HepG2 (cell line): ENCODE results near the gene CAPZB. TPM values are rescaled to one million over a fixed set of nuclear protein-coding genes. Genes with fewer than 3 reads are reported as not detected.

Experiments used
- ADNP ChIP-seq: sonication (generic); formaldehyde crosslinking; IDR thresholded peaks from 2 replicates; pipeline ENCODE4 v1.4.0; 2020; ENCODE audit warnings: missing genetic modification reagents
- CEBPB ChIP-seq: IDR thresholded peaks from 2 replicates; pipeline ENCODE4 v1.6.1; 2011; ENCODE audit warnings: low read depth, low read length, improper control_type of control experiment, borderline replicate concordance
- FOSL1 ChIP-seq: sonication (generic); formaldehyde crosslinking; IDR thresholded peaks from 2 replicates; pipeline ENCODE4 v1.9.0; 2021; ENCODE audit warnings: missing genetic modification reagents, borderline replicate concordance
- JUN ChIP-seq: sonication (generic); formaldehyde crosslinking; IDR thresholded peaks from 2 replicates; pipeline ENCODE4 v1.4.0; 2020; ENCODE audit warnings: mild to moderate bottlenecking, missing genetic modification reagents
- KDM4B ChIP-seq: sonication (generic); formaldehyde crosslinking; IDR thresholded peaks from 2 replicates; pipeline ENCODE4 v1.4.0; 2020; ENCODE audit warnings: missing genetic modification reagents
- MTA3 ChIP-seq: sonication (generic); formaldehyde crosslinking; IDR thresholded peaks from 2 replicates; pipeline ENCODE4 v1.4.0; 2020; ENCODE audit warnings: missing genetic modification reagents
- PREB ChIP-seq: sonication (generic); formaldehyde crosslinking; IDR thresholded peaks from 2 replicates; pipeline ENCODE4 v1.4.0; 2020; ENCODE audit warnings: missing genetic modification reagents
- PRMT3 ChIP-seq: sonication (generic); formaldehyde crosslinking; IDR thresholded peaks from 2 replicates; pipeline ENCODE4 v1.8.1; 2022; ENCODE audit warnings: low read depth, mild to moderate bottlenecking, moderate library complexity, missing genetic modification reagents, borderline replicate concordance
- REL ChIP-seq: sonication (generic); formaldehyde crosslinking; conservative IDR thresholded peaks from 2 replicates; pipeline ENCODE4 v1.8.0; 2022; ENCODE audit warnings: mild to moderate bottlenecking, missing genetic modification reagents, moderate library complexity
- STAT5B ChIP-seq: sonication (generic); formaldehyde crosslinking; IDR thresholded peaks from 2 replicates; pipeline ENCODE4 v1.4.0; 2020; ENCODE audit warnings: missing genetic modification reagents
- TAF1 ChIP-seq: sonication (generic); formaldehyde crosslinking; IDR thresholded peaks from 2 replicates; pipeline ENCODE4 v1.4.0; 2020; ENCODE audit warnings: missing genetic modification reagents
- U2AF2 ChIP-seq: fragments of 200-400 bp; formaldehyde crosslinking; IDR thresholded peaks from 2 replicates; pipeline ENCODE4 v1.6.1; 2017; ENCODE audit warnings: low read depth, mild to moderate bottlenecking, low read length
- ZNF432 ChIP-seq: sonication (generic); formaldehyde crosslinking; IDR thresholded peaks from 2 replicates; pipeline ENCODE4 v1.5.0; 2020; ENCODE audit warnings: missing genetic modification reagents, mild to moderate bottlenecking, borderline replicate concordance
- ZNF441 ChIP-seq: sonication (generic); formaldehyde crosslinking; IDR thresholded peaks from 2 replicates; pipeline ENCODE4 v1.7.0; 2021; ENCODE audit warnings: missing genetic modification reagents, borderline replicate concordance
- ZNF558 ChIP-seq: sonication (generic); formaldehyde crosslinking; IDR thresholded peaks from 2 replicates; pipeline ENCODE4 v1.9.0; 2022; ENCODE audit warnings: mild to moderate bottlenecking, missing genetic modification reagents, borderline replicate concordance
- ZNF740 ChIP-seq: sonication (generic); formaldehyde crosslinking; IDR thresholded peaks from 2 replicates; pipeline ENCODE4 v1.4.0; 2020; ENCODE audit warnings: missing genetic modification reagents
- ZSCAN25 ChIP-seq: sonication (generic); formaldehyde crosslinking; IDR thresholded peaks from 2 replicates; pipeline ENCODE4 v1.8.0; 2022; ENCODE audit warnings: mild to moderate bottlenecking, missing genetic modification reagents
- polyA plus RNA-seq, 8 experiments: library from polyadenylated mRNA; depleted of rRNA in 3 of 8; stranded (reverse) in 7 of 8; unstranded in 1 of 8; fragments of >200 nt; fragmentation: Illumina TruSeq in 4 of 8; extraction: Trizol in 4 of 8; gene quantifications; 2 replicates each; pipeline versions ENCODE4 v1.2.1 to v1.2.3, GENCODE V29; 2011 to 2016; ENCODE audit warnings: low read depth in 4 of 8, missing spikeins in 1 of 8, mixed read lengths in 1 of 8; ENCODE audit not compliant: insufficient read depth in 1 of 8
- total RNA-seq, 5 experiments: library from RNA; depleted of rRNA; stranded (reverse); fragments of >200 nt; fragmentation: Illumina TruSeq; extraction: Trizol; gene quantifications; 2 replicates each; pipeline ENCODE4 v1.2.3, GENCODE V29; 2016; ENCODE audit warnings: low read depth in 1 of 5
- TF ChIP-seq, protein P1 (sequence below): sonication (generic); formaldehyde crosslinking; IDR thresholded peaks from one replicate; pipeline ENCODE4 v1.5.1; 2020; ENCODE audit warnings: mild to moderate bottlenecking, missing genetic modification reagents; ENCODE audit errors: not compliant biosample characterization
- TF ChIP-seq, protein P2 (sequence below): sonication (generic); formaldehyde crosslinking; IDR thresholded peaks from 2 replicates; pipeline ENCODE4 v1.5.0; 2020; ENCODE audit warnings: missing genetic modification reagents, mild to moderate bottlenecking, borderline replicate concordance

CAPZB gene
- total and polyA plus RNA-seq, 2 of the 13 experiments (the other 11 are each of a cell fraction or from before 2014, with no cell fraction given), result 58.9 to 76.9 TPM

DNA sequence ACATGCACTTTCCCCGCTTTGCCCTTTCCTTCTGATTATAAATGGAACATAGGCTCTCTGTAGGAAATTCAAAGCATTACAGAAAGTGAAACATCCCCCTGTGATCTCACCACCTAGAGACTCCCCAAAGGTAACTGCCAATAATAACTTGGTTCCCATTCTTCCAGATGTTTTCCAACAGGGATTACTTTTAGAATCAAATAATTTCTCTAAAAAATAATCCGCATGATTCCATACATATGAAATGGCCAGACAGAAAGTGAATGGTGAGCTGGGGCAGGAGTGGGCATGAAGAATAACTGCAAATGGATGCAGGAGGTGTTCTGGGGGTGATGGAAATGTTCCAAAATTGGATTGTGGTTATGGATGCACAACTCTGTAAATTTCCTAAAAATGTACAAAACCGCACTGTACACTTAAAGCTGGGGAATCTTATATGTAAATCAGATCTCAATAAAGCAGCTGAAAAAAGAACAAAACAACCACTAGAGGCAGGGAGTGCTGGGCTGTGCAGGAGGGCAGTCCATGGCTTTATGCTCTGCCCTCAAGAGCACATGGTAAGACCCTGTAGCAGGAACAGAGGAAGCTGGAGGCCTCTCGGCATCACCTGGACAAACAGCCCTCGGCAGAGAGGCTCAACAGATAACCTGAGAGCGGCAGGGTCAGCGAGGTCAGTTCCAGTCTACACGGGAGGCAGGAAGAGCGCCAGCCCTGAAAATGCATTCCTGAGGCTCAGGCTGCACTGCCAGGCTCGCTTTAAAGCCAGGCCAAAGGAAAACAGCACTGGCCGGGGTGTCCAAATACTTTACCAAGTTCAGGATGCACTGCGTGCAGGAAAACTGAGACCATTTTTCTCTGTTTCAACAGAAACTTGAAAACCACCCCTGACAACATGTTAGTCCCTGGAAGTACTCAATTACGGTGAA is 39.7 kb downstream of the CAPZB start (continued):
- TF ChIP-seq, protein P1, sequence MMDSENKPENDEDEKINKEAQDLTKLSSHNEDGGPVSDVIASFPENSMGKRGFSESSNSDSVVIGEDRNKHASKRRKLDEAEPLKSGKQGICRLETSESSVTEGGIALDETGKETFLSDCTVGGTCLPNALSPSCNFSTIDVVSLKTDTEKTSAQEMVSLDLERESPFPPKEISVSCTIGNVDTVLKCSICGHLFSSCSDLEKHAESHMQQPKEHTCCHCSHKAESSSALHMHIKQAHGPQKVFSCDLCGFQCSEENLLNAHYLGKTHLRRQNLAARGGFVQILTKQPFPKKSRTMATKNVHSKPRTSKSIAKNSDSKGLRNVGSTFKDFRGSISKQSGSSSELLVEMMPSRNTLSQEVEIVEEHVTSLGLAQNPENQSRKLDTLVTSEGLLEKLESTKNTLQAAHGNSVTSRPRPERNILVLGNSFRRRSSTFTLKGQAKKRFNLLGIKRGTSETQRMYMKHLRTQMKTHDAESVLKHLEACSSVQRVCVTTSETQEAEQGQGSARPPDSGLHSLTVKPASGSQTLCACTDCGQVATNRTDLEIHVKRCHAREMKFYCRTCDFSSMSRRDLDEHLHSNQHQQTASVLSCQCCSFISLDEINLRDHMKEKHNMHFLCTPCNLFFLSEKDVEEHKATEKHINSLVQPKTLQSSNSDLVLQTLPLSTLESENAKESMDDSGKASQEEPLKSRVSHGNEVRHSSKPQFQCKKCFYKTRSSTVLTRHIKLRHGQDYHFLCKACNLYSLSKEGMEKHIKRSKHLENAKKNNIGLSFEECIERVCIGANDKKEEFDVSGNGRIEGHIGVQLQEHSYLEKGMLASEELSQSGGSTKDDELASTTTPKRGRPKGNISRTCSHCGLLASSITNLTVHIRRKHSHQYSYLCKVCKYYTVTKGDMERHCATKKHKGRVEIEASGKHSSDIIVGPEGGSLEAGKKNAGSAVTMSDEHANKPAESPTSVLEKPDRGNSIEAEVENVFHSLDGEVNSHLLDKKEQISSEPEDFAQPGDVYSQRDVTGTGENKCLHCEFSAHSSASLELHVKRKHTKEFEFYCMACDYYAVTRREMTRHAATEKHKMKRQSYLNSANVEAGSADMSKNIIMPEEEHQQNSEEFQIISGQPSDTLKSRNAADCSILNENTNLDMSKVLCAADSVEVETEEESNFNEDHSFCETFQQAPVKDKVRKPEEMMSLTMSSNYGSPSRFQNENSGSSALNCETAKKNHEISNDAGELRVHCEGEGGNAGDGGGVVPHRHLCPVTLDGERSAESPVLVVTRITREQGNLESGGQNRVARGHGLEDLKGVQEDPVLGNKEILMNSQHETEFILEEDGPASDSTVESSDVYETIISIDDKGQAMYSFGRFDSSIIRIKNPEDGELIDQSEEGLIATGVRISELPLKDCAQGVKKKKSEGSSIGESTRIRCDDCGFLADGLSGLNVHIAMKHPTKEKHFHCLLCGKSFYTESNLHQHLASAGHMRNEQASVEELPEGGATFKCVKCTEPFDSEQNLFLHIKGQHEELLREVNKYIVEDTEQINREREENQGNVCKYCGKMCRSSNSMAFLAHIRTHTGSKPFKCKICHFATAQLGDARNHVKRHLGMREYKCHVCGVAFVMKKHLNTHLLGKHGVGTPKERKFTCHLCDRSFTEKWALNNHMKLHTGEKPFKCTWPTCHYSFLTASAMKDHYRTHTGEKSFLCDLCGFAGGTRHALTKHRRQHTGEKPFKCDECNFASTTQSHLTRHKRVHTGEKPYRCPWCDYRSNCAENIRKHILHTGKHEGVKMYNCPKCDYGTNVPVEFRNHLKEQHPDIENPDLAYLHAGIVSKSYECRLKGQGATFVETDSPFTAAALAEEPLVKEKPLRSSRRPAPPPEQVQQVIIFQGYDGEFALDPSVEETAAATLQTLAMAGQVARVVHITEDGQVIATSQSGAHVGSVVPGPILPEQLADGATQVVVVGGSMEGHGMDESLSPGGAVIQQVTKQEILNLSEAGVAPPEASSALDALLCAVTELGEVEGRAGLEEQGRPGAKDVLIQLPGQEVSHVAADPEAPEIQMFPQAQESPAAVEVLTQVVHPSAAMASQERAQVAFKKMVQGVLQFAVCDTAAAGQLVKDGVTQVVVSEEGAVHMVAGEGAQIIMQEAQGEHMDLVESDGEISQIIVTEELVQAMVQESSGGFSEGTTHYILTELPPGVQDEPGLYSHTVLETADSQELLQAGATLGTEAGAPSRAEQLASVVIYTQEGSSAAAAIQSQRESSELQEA (CRISPR knock-in tag), result no peak
- peak; percentile 23; the same call in 1 of the 2 replicates for TF ChIP-seq ZSCAN25 (CRISPR knock-in tag)
- no peak for TF ChIP-seq ZNF740 (CRISPR knock-in tag)
- no peak for TF ChIP-seq ZNF558 (CRISPR knock-in tag)
- no peak for TF ChIP-seq ADNP
- no peak for TF ChIP-seq CEBPB
- TF ChIP-seq STAT5B, result no peak
- TF ChIP-seq KDM4B, result peak; percentile 39; the same call in 1 of the 2 replicates
- TF ChIP-seq U2AF2, result no peak
- TF ChIP-seq JUN (CRISPR knock-in tag), result no peak
- no peak for TF ChIP-seq REL
- no peak for TF ChIP-seq PRMT3 (CRISPR knock-in tag)
- TF ChIP-seq ZNF432 (CRISPR knock-in tag), result no peak
- no peak for TF ChIP-seq PREB (CRISPR knock-in tag)
- 0 out of 2 replicates have a peak, but pooled peaks have one; percentile 26 for TF ChIP-seq TAF1 (CRISPR knock-in tag)
- TF ChIP-seq MTA3 (CRISPR knock-in tag), result no peak
- TF ChIP-seq FOSL1 (CRISPR knock-in tag), result no peak
- TF ChIP-seq ZNF441 (CRISPR knock-in tag), result no peak
- TF ChIP-seq, protein P2, sequence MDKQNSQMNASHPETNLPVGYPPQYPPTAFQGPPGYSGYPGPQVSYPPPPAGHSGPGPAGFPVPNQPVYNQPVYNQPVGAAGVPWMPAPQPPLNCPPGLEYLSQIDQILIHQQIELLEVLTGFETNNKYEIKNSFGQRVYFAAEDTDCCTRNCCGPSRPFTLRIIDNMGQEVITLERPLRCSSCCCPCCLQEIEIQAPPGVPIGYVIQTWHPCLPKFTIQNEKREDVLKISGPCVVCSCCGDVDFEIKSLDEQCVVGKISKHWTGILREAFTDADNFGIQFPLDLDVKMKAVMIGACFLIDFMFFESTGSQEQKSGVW (CRISPR knock-in tag), result no peak
